DMS114 treated with DMSO at 0.1 percent for 48 hours (cell line): ENCODE data around the gene PRLR.

Experiments used
- DNase-seq: peaks from one replicate; lab custom pipeline; 2025; ENCODE audit not compliant: unreplicated experiment; lab: John Stamatoyannopoulos, UW

PRLR gene

GRCh38 chr5:35236770-35237169 lies 6.5 kb upstream of the PRLR start:
- DNase-seq, result no peak

GRCh38 chr5:35233601-35234000 lies 3.3 kb upstream of the PRLR start:
- no peak for DNase-seq

- DNase-seq, result no peak
These were observed 2.8 kb upstream of the PRLR start for GRCh38 chr5:35233121-35233520.

GRCh38 chr5:35232124-35232523 lies 1.8 kb upstream of the PRLR start:
- no peak for DNase-seq

GRCh38 chr5:35229076-35230037 lies 930 bp downstream of the PRLR start:
- no peak for DNase-seq

- DNase-seq, result no peak
These were observed 2.0 kb downstream of the PRLR start for GRCh38 chr5:35228310-35228709.

- no peak for DNase-seq
These were observed 2.6 kb downstream of the PRLR start for GRCh38 chr5:35227720-35228119.

GRCh38 chr5:35223787-35224395 lies 6.4 kb downstream of the PRLR start:
- no peak for DNase-seq

- no peak for DNase-seq
These were observed 9.3 kb downstream of the PRLR start for GRCh38 chr5:35220967-35221366.

- no peak for DNase-seq
These were observed 11.3 kb downstream of the PRLR start for GRCh38 chr5:35218981-35219380.

GRCh38 chr5:35214051-35214450 lies 16.2 kb downstream of the PRLR start:
- no peak for DNase-seq

GRCh38 chr5:35213608-35214007 lies 16.7 kb downstream of the PRLR start:
- no peak for DNase-seq

- DNase-seq, result no peak
These were observed 17.9 kb downstream of the PRLR start for GRCh38 chr5:35212122-35212982.

- no peak for DNase-seq
These were observed 20.4 kb downstream of the PRLR start for GRCh38 chr5:35209862-35210261.

- DNase-seq, result no peak
These were observed 24.7 kb downstream of the PRLR start for GRCh38 chr5:35205606-35206005.

- no peak for DNase-seq
These were observed 25.1 kb downstream of the PRLR start for GRCh38 chr5:35205186-35205585.

GRCh38 chr5:35203403-35203802 lies 26.9 kb downstream of the PRLR start:
- DNase-seq, result no peak

GRCh38 chr5:35202319-35203111 lies 27.8 kb downstream of the PRLR start:
- DNase-seq, result peak; percentile 3

GRCh38 chr5:35201291-35201690 lies 29.0 kb downstream of the PRLR start:
- no peak for DNase-seq

- no peak for DNase-seq
These were observed 30.4 kb downstream of the PRLR start for GRCh38 chr5:35199886-35200285.

GRCh38 chr5:35198686-35199085 lies 31.6 kb downstream of the PRLR start:
- no peak for DNase-seq
